Endometrial microvascular endothelial cells (primary cell): ENCODE measurements around the gene CHCHD5. TPM values are rescaled to one million over a fixed set of nuclear protein-coding genes. Genes with fewer than 3 reads are reported as not detected.
"Not testable (repeated sequence)": the region's sequence is repeated elsewhere in the genome, so short reads cannot be mapped to it uniquely, and the experiment has no call there.

ENCODE experiments used
- in situ Hi-C: cut with HindIII; loops from 2 replicates; pipeline ENCODE4 v1.10.0; 2017; ENCODE audit warnings: low sequenced_read_pairs, low pct_unique_long_range_greater_than_20kb; ENCODE audit errors: inconsistent ontology term
- total RNA-seq: library from RNA; depleted of rRNA; stranded (reverse); fragments of >200 nt; gene quantifications from one replicate; pipeline ENCODE4 v1.2.3, GENCODE V29; 2015; ENCODE audit errors: inconsistent ontology term

Gene CHCHD5, protein sequence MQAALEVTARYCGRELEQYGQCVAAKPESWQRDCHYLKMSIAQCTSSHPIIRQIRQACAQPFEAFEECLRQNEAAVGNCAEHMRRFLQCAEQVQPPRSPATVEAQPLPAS
- total RNA-seq: 9.8 TPM

DNA sequence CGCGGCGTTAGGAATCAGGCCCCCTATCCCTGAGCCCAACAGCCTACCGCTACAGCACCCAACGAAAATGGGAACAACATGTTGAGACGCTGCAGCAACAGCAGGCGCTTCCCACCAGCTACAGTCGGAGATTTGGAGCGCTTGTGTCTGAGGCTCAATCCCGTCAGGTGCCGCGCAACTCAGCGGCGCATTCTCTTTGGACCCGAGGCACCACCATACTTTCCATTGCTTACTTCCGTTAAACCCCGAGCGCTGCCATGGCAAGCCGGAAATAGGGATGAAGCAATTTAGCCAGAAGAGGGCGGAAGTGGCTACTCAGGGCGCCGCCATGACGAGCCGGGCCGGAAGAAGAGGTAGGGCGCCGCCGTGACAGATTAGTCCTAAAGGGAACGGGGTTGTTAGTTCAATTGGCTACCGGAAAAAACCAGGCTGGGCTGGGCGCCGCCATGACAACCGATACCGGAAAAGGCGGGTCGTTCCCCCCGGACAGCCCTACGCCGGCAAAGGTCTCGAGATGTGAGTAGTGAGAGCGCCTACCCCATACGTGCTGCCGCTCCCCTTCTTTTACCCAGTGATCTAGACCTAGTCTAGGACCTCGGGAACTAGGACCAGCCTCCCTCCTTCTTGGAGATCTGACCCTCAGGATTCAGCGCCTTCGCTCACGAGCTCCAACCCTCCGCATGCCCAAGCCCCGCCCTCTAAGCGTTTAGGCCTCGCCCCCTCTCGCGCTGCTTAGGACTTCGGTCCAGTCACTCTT lies at the start of gene CHCHD5:
Gene CHCHD5, plus strand, starts transcription at position 476 of the 757 bp plus-strand sequence. Its CDS starts 39 bp downstream, at position 515.
- in situ Hi-C loops: no loop called here

DNA sequence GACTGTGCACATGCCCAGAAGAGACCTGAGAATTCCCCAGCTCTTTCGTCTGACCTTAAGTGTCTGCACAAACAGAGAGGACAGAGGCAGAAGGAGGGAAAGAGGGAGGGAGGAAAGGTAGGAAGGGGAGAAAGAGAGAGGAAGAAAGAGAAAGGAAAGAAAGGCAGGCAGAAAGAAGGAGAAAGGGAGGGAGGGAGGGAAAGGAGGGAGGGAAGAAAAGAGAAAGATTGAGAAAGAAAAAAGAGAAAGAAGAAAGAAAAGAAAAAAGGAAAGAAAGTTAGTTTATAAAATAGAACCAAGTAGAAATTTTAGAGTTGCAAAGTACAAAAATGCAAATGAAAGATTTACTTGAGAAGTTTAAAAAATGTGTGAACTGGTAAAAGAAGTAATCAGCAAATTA lies 49.6 kb upstream of the CHCHD5 start:
- in situ Hi-C loops: no loop called here

DNA sequence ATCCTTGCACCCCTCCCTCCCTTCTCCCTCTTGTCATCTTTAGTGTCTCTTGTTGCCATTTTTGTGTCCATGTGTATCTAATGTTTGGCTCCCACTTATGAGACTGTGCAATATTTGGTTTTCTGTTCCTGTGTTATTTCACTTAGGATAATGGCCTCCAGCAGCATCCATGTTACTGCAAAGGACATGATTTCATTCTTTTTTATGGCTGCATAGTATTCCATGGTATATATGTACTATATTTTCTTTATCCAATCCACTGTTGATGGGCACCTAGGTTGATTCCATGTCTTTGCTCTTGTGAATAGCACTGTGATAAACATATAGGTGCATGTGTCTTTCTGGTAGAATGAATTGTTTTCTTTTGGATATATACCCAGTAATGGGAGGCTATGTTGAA lies 47.7 kb upstream of the CHCHD5 start:
- in situ Hi-C loops: not testable (repeated sequence)

DNA sequence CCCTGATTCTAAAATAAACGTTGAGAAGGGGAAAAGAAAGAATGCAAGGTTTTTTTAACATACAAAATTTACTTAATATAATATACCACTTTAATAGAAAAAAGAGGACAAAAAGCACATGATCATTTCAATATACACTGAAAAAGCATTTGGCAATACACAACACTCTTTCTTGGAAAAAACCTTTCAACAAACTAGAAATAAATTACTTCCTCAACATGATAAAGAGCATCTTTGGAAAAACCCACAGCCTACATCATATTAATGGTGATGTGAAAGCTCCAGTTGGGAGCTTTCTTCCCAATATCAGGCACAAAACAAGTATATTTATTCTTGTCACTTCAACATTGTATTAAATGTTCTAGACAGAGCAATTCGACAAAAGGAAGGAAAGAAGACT lies 45.1 kb upstream of the CHCHD5 start:
- in situ Hi-C loops: no loop called here

DNA sequence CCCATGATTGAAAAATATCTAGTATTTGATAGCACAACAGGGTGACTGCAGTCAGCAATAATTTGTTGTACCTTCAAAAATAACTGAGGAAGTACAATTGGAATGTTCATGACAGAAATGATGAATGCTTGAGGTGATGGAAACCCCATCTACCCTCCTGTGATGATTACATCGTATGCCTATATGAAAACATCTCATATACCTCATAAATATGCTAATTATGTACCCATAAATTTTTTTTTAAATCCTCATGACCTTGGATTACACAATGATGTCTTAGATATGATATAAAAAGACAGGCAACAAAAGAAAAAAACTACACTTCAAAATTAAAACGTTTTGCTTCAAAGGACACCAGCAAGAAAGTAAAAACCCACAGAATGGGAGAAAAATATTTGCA lies 43.5 kb upstream of the CHCHD5 start:
- in situ Hi-C loops: no loop called here

DNA sequence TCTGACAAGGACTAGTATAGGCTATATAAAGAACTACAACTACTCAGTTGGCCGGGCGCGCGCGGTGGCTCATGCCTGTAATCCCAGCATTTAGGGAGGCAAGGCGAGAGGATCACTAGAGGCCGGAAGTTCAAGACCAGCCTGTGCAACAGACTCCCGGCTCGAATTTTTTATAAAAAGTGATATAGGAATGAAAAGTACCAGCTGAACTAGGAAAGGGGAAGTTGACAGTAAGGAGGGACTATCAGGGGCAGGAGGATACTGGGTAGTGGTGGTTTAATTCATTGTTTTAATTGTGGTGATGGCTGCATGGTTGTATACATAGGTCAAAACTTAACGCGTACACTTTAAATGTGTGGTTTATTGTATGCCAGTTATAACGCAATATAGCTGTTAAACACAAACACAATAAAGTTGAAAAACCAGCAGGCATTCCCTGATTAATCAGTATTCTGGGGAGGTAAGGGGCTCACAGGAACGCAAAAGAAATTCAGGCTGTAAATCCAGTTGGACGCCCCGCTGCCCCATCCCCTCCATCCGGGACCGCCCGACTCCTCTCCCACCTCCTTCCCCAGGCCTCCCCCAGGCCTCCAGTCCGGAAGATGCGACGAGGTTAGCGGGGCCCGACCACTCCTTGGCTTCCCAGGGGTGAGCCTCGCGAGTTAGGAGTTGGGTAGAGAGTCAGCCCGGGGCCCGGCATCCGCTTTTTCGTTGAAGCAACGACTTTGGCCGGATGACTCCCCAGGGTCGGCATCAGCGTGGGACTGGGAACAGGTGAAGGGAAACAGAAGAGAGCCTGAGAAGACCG lies 42.9 kb upstream of the CHCHD5 start:
- in situ Hi-C loops: no loop called here

DNA sequence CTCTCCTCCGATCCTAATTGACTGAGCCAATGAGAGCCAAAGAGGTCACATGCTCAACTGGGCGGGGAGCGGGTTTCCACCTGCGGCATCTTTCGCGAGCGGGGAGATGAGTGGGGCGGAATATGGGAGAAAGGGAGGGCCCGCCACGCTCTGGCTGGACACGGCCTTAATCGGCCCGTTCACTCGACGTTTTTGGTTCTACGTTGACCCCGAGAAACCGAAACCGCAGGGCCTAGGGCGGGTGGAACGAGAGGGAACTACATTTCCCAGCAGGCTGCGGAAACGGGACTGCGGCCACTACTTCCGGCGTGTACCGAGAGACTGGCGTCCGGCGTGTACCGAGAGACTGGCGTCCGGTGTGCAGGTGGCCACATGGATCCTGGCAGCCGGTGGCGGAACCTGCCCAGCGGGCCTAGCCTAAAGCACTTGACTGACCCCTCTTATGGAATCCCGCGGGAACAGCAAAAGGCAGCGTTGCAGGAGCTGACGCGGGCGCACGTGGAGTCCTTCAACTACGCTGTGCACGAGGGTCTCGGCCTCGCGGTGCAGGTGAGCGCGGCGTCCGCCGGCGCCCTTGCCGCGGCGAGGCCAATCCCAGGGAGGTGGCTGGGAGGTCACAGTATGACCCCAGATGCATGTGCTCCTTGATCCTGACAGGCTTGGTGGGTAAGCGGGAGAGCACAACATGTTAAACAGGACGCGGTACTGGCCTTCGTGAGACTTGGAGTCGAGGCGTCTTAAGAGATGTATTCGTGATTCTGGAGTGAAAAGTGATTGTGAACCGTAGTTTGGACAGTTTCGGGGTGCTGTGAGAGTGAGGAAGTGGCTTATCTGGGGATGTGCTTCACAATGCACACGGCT lies 42.1 kb upstream of the CHCHD5 start, which contains the start of gene POLR1B:
Gene POLR1B, plus strand, starts transcription at position 343 of the 861 bp plus-strand sequence. Its CDS starts 30 bp downstream, at position 373.
- in situ Hi-C loops: no loop called here

DNA sequence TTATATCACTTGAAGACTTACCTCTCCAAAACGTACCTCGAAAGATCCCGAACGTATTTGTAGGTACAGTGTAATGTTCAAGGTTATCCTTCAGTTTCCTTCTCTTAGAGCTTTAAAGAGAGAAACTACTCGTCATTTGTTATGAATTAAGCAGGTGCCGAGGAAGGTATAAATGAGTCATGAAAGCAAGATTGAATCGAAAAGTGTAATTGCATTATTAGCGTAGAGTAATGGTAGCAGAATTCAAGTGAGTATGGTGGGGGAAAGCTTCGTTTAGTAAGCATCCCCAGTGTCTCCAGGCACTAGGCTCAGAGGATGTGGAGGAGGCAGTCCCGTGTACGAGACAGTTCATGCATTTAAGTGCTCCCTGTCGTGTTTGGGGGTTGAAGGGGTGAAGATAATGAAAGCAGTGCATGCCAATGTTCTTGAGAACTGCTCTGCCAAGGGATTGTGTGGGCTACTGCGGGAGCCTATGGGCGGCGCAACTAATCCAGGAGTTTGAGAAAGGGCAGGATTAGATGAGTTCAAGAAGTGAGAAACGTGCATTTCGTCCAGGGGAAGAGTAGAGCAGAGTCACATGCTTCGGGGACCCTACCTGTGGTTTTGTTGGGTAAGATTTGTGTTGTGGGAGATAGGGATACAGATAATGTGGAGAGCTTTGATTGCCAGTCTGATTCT lies 41.3 kb upstream of the CHCHD5 start:
- in situ Hi-C loops: no loop called here

DNA sequence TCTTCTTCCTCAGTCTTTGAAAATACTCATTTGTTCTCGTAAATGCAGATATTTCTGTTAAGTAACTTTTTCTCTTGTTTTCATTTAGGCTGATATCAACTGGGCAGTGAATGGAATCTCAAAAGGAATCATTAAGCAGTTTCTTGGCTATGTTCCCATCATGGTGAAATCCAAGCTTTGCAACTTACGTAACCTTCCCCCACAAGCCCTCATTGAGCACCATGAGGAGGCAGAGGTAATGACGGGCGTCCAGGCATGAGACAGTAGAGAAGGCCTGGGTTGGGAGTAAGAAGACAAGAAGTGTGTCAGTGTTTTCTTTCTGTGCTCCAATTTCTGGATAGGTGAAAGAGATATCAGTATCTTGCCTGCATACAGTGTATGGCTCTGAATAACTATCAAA lies 37.1 kb upstream of the CHCHD5 start:
- in situ Hi-C loops: no loop called here

DNA sequence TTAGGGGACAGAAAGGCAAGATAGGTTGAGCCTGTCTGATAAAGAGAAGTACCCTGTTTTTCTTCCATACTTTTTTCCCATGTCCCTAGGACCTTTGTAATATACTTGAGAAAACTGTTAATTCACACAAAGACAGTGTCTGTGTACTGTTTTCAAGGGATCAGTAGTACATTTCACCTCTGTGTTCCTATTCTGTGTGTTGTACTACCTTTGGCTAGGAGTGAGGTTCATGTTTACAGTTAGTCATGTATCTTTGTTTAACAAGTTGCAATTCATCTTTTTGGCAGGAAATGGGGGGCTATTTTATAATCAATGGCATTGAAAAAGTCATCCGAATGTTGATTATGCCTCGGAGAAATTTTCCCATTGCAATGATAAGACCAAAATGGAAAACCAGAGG lies 35.4 kb upstream of the CHCHD5 start:
- in situ Hi-C loops: no loop called here

DNA sequence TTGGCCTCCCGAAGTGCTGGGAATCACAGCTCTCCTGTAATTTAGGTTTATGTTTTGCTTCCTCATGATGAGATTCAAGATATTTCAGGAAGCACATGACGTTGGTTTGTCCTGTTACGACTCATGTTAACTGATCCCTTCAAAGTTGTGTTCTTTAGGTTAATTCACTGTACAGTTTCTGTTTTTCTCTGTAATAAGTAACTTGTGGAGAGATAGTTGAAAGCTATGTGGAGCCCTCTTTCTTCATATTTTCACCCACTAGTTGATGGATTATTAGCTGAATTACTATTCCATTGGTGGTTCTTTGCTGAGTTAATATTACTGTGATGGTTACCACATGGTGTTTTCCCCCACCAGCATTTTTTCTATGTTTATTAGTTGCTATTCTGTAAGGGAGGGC lies 18.3 kb upstream of the CHCHD5 start:
- in situ Hi-C loops: no loop called here

DNA sequence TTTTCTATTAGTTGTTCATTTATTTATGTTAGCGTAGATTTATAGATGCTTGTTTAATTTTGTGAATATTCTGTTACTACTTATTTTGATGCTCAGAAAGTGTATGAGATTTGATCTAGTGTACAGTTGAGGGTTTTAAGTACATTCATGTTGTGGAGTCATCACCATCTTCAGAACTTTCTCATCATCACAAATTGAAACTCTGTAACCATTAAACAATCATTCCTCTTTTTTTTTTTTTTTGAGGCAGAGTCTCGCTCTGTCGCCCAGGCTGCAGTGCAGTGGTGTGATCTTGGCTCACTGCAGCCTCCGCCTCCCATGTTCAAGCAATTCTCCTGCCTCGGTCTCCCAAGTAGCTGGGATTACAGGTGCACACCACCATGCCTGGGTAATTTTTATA lies 17.9 kb upstream of the CHCHD5 start:
- in situ Hi-C loops: not testable (repeated sequence)

DNA sequence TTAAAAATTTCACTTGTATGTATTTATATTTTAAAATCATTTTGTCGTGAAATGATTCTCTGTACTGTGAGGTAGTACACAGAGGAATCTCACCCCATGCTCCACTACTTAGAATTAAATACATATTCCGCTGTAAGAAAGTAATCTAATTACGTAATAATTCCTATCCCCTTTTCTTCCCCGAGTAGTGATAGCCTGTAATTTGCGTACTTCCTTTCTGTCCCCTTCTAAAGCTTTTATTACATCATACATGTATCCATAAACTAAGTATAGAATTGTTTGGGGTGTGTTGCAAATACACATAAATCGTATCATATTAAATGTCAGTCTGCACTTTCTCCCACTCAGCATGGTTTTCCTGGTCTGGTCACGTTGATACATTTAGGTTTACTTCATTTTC lies 12.4 kb upstream of the CHCHD5 start:
- in situ Hi-C loops: no loop called here

DNA sequence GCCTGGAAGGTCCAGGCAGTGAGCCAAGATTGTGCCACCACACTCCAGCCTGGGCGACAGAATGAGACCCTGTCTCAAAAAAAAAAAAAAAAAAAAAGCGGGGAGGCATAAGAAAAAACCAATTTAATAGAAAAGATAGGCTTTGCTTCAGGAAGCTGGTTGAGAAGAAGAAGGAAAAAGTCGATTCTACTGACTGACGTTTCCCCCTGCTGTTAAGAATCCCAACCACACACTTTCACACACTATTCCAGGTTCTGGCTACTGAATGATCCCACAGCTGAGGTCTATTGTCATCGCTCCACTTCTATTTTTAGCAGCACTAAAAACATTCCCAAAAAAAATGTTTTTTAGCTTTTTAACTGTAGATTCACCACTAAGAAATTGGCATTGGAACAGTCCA lies 6.7 kb upstream of the CHCHD5 start:
- in situ Hi-C loops: no loop called here

DNA sequence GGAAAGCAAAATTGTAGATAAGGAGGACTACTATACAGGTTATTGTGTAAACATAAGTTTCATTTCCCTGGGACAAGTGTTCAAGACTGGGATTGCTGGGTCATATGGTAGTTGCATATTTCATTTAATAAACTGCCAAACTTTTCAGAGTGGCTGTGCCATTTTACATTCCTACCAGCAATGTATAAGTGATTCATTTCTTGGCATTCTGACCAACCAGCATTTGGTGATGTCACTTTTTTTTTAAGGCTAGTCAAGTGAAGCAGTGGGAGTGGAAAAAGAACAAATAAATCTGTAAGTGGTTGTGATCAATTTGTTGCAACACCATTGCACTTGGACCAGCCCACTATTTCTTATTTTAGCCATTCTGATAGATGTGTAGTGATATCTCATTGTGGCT lies 5.2 kb upstream of the CHCHD5 start:
- in situ Hi-C loops: no loop called here

DNA sequence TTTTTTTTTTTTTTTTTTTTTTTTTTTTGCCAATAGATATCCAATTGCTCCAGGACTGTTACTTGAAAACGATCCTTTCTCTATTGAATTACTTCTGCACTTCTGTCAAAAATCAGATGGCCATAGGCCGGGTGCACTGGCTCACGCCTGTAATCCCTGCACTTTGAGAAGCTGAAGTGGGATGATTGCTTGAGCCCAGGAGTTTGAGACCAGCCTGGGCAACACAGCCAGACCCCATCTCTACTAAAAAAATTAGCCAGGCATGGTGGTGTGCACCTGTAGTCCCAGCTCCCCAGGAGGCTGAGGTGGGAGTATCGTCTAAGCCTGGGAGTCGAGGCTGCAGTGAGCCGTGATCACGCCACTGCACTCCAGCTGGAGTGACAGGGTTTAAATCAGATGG lies 4.3 kb upstream of the CHCHD5 start:
- in situ Hi-C loops: no loop called here

DNA sequence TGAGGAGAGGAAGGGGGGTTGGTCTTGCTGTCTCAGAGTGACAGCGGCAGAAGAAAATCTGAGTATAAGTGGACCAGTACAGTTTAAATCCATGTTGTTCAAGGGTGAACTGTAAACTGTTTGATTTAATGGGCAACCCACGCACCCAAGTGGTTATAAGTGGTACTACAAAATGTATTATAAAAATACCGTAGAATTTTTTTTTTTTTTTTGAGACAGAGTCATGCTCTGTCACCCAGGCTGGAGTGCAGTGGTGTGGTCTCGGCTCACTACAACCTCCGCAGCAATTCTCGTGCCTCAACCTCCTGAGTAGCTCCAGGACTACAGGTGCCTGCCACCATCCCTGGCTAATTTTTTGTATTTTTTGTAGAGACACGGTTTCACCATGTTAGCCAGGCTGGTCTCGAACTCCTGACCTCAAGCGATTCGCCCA lies 2.1 kb upstream of the CHCHD5 start:
- in situ Hi-C loops: no loop called here

DNA sequence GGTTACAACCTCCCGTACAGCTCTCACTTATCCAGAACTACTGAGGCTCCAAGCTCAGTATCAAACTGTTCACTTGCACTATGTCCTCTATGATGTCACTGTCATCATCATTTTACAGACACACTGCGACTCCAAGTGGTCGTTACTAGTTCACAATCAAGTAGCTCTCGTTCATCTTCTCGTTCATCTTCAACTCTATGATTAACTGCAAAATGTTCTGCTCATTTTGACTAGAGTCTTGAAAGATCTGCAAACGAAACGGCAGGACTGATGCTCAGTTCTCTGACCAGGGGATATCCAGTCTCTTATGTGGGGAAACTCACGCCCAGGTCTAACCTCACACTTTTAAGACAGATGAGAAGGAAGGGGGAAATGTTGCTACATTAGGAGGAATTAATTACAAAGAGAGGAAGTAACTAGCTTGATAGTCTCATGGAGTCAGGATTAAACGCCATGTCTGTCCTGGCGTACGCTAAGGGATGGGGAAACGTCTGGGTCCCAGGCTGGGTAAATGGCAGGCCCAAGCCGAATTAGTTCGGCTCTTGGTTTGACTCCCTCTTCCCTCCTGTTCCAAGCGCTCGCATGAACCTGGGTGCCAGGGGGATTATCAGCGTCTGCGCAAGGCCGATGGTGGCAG lies 794 bp upstream of the CHCHD5 start:
- in situ Hi-C loops: no loop called here
